ENCODE measurements around the gene TGM3.

TGM3 gene

DNA sequence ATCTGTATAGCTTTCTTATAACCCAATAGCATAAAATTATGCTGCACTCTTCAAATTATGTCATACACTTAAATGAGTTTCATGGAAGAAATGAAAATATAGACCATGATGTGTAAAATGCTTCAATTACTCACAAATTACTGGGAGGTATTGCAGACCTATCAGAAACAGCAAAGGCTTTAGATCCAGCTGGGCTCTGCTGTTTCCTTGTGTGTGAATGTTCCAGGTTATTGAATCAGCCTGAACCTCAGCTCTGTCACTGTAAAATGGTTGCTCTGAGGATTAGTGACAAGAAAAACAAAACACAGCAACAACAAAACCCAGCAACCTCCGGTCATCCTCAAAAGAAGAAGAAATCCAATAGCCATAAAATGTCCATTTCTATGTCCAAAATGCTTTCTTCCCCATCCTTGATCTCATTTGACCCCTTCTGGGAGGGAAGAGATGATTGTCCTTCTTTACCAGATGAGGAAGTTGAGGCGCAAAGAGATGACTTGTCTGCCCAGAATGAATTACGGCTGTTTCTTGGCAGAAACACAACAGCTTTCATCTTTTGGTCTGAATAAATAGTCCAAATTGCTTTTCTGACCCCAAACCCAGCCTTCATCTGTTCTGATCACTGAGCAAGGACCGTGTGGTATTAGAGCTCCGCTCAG is 42.7 kb downstream of the TGM3 start:
- DNase-seq = no peak

DNA sequence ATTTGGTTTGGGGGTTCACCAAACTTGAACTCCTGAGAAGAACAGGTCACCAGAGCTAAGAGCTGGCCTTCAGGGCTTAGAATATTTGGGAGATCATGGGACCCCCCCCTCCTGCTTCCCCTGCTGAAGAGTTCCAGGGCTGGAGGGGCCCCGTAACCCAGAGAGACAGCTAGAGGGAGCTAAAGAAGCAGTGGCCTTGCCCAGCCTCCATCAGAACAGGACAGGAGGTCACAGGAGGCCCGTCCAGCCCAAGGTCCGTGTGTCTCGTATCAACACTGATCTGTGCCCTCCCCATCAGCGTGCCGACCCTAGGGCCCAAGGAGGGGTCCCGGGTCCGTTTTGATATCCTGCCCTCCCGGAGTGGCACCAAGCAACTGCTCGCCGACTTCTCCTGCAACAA is 44.3 kb downstream of the TGM3 start:
- no peak for DNase-seq

DNA sequence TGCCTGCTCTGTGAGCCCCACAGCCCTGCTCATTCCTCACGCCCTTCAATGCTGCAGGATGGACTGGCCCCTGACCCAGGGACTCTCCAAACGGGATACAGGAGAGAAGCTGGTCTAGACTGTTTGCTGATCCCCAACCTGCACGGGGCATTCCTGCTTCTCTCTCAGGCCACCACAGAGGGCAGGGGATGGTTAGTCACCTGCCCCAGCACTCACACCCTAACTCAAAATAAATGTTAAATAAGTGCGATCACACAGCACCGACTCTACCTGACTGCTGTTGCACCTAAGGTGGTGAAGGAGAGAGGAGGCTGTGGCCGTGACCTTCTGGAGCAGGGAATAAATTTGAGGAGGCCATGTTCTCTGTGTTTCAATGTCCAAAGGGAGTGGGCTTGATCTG is 45.0 kb downstream of the TGM3 start:
- DNase-seq = no peak

DNA sequence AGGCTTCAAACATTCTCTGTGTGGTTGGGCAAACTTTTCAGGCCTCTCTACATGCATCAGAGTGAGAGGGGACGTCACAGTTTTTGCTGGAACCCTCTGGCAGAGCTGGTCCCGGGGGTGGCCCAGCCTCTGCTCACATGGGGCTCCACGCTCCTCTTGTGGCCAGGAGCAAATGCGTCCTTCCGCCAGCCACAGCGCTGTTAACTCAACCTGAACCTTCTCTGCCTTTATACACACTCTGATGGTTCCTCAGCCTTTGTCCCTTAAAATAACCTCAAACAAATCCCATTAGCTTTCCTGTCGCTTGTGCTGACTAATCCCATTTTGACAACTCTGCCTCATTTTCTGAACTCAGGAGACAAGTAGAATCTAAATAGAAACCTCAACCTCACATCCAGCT is 45.5 kb downstream of the TGM3 start:
- no peak for DNase-seq

DNA sequence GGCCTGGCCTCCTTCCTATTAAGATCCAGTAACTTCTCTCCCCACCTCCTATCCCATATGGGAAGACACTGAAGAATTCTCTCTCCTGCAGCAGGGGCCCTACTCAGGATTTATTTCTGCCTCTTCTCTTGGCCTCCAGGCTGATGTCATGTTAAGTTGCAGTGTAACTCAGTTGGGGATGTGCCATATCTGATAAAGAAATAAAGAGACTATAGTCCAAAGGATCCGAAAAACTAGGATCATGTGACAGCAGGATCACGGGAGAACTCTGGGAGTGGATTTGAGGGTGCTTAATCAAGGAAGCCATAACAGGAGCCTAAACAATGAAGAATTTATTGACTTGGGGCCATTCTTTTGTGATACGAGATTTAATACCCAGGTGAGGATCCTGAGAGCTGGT is 46.4 kb downstream of the TGM3 start:
- no peak for DNase-seq

DNA sequence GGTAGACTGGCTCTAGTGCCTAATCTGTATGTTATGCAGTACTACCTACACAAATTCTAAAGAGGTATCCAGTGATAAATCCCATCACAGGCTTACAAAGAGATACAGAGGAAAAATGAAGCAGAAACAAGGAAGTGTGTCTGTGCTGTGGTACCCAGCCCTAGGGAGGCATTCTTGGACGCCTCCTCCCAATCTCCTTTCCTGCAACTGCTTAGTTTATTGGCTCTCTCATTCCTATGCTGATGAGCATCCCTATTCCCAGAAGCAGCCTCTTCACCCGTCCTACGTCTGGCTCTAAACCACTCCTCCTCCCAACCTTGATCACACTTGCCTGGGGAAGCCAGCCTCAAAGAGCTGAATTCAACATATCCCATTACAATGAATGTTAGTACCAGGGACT is 50.4 kb downstream of the TGM3 start:
- DNase-seq = no peak

DNA sequence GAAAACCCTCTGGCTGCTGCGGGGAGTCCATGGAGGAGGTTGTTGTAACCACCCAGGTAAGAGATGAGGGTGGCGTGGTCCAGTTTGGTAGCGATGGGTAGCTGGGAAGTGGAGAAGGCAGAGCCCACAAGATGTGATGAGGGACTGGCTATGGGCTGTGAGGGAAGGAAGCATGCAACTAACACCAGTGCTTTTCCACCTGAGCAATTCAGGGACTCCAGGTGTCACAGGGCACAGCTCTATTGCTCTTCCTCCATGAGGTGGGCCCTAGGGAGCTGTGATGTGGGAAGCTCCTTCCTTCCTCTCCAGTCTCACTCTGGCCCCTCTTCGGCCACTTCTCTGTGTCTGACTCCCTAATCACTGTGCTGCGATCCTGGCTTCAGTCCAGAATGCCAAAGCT is 52.5 kb downstream of the TGM3 start:
- DNase-seq = no peak

DNA sequence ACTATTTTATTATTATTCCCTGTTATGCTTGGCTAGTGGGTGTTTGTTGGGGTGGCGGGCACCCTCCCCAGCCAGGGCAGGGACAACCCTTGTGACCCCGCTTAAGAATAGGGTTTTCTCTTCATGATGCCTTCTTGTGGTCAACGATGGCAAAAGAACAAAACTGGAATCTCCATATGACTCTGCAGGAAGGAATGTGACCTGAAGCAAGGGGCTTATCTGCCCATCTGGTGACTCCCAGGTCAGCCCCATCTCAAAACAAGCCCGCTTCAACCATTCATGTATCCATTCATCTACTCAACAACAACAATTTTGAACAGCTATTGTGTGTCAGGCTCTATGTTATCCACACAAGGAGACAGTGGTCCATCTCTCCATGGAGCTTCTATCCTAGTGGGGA is 54.0 kb downstream of the TGM3 start:
- no peak for DNase-seq

DNA sequence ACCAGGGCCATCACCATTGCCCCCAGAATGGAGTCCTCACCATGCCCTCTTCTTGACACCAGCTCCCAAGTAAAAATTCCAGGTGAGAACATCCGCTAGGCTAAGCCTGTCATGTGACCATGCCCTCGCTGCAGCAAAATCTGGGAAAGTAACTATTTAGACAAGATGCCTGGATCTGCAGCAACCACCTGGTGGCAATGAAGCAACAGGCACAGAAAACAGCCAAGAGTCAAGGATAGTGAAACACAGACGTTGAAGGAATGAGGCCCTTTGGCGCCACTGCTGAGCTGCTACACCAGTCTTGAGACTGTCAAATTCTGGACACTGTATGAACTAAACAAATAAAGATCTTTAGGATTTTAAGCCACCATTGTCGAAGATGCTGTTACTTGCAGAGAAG is 54.8 kb downstream of the TGM3 start:
- DNase-seq = no peak

DNA sequence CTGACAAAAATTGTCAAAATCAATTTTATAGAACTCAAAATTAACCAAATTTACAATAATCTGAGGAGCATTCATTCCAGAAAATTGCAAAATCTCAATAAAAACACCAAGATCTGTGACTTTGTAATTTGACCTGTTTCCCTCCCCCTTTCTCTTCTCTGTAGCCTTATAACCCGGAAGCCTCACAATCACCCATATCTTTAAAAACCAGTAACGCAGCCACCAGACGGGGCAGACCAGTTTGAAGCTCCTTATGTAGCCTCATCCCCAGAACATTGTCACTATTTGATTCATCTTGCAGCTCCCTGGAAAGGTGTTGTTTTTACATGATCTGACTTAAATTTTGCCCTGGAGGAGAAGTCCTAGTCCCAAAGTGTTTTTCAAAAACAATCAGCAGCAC is 57.4 kb downstream of the TGM3 start:
- no peak for DNase-seq

DNA sequence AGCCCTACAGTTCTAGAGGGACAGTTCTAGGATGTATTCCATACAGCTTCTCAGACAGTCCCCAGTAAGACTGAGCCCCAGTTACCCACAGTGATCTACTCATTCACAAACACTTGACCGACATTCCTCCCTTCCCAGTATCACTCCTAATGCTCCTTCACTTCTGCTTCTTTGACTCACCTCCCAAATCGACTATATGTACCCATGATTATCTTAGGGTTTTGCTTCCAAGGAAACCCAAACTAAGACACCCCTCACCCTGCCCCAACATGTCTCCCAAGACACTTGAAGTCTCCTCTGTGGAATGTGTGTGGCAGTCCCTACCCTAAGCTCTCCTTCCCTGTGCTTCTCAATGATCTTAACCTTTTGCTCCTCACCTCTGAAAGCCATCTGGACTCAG is 61.3 kb downstream of the TGM3 start:
- DNase-seq = no peak

DNA sequence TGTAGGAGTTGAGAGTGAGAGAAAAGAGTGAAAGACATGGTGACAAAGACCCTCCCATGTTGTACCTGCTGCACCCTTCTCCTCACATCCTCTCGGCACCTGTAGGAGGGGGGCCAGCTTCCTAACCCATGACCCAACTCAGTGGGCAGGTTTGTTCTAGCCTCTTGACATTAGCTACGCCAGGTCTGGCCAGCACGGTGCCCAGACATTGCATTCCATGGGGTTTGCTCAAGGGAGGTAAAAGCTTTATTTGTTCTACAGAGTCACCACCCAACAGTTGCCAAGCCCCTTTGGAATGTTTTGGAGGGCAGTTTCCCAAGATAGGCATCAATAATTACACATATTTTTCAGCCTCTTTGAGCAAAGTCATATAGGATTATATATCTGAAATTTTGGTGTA is 62.2 kb downstream of the TGM3 start:
- no peak for DNase-seq

DNA sequence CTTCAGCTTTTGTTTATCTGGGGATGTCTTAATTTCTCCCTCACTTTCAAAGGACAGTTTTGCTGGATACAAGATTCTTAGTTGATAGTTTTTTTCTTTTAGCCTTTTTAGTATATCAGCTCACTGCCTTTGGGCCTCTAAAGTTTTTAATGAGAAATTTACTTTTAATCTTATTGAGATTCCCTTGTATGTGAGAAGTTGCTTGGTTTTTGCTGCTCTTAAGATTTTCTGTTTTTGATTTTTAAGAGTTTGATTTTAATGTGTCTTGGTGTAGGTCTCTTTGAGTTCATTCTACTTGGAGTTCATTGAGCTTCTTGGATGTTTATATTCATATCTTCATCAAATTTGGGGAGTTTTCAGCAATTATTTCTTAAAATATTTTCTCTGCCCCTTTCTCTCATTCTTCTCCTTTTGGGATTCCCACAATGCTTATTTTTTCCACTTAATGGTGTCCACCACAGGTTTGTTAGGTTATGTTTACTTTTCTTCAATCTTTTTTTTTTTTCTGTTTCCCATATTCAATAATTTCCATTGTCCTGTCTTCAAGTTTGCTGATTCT is 65.3 kb downstream of the TGM3 start:
- no peak for DNase-seq

DNA sequence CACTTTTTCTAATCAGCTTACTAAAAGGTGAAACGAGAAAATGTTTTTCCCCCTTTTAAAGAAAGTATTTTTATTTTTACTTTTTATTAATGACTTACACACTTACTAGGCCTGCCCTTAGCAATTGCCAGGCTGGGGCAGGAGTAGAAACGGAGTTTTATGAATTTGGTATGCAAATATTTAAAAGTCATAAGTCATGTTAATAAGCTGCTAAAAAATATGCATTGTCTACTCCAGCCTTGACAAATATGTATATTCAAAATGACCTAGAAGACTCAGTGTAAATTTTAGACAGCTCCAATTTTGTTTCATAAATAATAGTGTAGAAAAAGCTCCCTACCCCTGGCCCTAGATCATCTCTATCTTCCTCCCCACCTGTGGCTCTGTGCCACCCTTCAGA is 67.4 kb downstream of the TGM3 start:
- no peak for DNase-seq

DNA sequence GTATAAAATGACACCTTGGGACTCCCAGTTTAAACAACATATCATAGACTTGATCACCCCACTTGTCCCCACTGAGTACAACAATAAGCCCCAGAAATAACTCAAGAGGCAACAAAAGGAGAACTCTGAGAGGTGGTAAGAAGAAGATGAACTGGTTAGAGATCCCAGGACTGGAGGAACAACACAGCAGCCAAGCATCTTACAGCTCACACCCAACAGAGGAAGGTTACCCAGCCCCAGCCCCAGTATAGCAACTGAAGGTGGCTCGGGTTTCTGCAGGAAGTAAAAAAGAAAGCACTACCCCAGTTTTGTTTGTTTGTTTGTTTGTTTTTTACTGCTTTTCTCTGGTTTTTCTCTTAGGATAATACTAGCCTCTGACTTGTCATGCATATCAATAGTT is 67.8 kb downstream of the TGM3 start:
- DNase-seq = no peak

DNA sequence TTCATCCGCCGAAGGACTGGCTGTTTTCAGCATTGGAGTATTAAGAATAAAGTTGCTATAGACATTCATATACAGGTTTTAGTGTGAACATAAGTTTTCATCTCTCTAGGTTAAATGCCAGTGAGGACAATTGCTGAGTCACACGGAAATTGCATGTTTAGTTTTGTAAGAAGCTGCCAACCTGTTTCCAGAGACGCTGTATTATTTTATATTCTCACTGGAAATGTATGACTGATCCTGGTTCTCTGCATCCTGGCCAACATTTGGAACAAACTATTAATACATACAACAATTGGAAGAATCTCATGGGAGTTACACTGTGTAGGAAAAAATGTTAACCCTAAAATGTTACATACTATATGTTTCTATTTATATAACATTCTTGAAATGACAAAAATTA is 68.2 kb downstream of the TGM3 start:
- no peak for DNase-seq

DNA sequence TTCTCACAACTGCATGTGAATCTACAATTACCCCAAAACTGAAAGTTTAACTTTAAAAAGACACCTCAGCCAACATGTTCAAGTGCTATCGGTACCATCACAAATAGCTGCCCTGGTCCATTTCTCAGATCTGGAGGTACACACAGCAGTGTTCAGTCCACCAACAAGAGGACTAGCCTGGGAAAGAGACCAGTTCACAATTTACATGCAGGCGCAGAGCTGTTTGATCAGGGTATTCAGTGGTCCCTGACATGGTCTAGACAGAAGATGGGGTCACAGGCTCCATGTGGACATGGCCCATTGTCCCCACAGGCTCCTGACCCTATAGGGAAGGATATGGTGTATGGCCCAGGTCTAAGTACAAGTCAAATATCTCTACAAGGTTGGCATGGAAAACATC is 69.3 kb downstream of the TGM3 start:
- no peak for DNase-seq

DNA sequence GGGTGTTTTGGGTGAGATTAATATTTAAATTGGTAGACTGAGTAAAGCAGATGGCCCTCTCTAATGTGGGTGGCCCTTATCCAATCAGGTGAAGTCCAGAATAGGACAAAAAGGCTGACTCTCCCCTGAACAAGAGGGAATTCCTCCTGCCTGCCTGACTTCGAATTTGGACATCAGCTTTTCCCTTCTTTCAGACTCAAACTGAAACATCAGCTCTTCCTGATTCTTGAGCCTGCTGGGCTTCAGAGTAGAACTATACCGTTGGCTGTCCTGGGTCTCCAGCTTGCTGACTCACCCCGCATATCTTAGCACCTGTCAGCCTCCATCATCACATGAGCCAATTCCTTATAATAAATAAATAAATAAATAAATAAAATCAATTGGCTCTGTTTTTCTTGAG is 69.9 kb downstream of the TGM3 start:
- no peak for DNase-seq

DNA sequence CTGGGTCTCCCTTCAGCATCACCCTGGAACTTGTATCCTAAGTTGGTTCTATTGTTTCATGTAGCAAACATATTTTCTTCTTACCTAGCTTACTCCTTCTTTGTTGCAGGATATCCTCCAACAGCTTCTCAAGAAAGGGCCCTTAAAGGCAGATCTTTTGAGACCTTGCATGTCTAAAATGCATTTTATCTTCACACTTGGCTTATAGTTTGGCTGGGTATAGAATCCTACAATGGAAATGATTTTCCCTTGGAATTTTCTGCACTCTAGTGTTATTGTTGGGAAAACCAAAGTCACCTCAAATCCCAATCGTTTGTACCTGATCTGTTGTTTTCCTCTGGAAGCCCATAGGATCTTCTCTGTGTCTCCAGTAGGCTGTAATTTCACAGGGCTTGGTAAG is 72.8 kb downstream of the TGM3 start:
- DNase-seq = no peak

DNA sequence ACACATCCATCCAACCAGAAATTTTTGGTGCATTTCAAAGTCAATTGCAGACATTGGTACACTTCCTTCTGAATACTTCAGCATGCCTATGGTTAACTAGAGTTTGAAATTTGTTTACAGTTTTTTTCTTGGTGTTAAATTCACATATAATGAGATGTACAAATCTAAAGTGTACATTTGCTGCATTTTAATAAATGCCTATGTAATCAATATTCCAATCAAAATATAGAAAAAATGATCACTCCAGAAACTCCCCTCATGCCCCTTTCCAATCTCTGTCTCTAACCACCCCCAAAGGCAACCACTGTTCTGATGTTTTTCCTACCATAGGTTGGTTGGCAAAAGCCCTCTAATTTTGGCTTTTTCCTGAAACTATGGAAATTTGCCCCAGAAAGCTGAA is 77.3 kb downstream of the TGM3 start:
- no peak for DNase-seq

DNA sequence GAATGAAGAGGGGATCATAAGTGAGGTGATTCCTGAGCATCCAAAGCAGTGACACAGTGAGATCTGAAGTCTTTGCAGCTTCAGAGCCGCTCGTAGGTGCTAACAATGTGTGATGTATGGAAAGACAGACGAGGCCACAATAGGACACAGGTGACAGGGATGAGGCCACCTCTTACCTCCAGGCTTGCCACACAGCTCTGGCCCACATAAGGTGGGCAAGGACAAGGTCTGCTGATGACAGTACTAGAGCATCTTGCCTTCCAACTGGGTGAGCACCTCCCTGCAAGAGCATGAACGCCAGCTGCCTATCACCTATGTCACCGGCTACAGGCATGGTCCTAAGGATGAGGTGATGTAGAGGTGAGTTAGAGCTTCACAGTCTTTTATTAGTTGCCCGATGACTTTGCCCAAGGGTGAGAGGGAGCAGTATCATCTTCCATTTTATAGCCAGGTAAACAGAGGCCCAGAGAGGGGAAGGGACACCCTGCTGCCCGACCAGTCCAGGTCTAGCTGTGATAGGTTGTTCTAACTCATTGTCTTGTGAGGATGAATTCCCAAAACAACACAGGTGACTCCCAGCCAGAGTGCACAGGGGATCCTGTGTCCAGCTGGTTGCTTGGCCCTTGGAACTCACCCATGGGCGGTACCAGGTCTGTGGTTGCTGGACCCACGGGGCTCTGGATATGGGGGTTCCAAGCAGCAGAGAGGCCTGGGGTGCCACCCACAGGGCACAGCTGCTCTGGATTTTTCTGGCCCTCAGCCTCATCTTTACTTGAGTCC is 78.7 kb downstream of the TGM3 start:
- no peak for DNase-seq

DNA sequence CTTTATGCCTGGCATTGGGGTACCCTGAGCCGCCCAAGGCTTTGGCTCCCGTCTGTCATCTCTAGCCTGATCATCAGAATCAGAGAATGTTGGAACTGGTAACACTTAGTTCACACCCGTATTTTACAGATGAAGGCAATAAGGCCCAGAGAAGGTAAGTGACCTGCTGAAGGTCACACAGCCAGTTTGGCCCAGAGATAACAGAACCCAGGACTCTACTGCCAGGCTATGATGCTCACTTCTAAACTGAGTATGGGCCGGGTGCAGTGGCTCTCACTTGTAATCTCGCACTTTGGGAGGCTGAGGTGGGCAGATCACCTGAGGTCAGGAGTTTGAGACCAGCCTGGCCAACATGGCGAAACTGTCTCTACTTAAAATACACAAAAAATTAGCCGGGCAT is 83.1 kb downstream of the TGM3 start:
- DNase-seq = no peak

DNA sequence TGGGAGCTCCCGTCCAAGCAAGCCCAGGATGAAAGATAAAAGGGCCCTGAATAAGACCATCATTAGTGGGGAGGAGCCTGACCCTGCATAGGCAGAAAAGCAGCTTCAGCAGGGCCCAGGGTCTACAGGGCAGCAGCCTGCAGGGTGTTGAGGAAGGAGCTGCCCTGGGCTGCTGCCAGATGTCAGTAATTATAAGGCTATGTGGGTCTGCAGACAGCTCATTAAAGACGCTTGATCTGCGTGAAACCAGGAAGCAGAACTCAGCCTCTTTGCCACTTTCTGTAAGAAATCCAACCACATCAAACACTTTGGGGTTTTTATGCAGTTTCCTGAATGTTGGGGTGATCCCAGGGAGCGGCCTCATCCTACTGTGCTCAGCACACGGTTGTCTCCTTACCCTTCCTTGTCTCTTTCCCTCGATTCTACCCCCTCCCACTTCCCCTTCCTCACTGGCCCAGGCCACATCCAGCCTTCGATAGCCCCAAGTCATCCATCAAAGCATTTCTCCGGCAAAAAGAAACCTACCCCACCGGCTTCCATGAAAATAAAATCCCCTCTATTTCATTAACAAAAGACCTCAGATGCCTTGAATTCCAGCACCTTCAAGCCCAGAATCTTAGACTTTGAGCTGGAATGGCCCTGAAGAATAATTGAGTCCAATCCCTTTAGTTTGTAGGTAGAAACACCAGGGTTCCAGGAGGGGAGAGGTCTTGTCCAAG is 83.9 kb downstream of the TGM3 start:
- DNase-seq = no peak

DNA sequence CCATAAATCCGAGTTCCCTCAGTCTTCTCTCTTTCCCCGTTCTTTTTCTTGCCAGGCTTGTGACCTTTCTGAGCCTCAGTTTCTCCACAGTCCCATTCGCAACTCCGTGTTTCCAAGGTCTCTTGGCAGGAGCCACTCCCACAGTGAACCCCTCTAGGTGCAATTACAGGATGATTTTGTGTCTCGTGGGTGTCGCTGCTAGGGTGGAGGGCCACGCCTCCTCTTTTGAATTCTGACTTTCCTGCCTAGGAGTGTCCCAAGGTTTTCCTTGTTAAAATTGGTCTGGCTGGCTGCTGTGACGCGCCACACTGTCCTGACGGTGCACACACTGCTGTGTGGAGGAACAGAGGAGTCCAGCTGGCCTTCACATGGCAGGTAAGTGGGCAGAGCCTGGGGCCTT is 84.8 kb downstream of the TGM3 start, which contains the start of gene TGM6:
Gene TGM6, plus strand, starts transcription at position 301 of the 400 bp plus-strand sequence. Its CDS starts 68 bp downstream, at position 369.
- no peak for DNase-seq

Data from C1 segment of cervical spinal cord (tissue), 14 donors.